Heart left ventricle (tissue), 16 donors: ENCODE data around the gene RNASET2. TPM values are rescaled to one million over a fixed set of nuclear protein-coding genes. Genes with fewer than 3 reads are reported as not detected.
A peak's percentile ranks its signal among the peaks of the same experiment; 100 is the strongest.

Source experiments
- ATAC-seq, 4 donors: fragments of 200-7000 bp; cut with Tn5 transposase; one replicate each; pipeline ENCODE4 v1.9.1; 2020 to 2022; ENCODE audit warnings: moderate library complexity in 4 of 4, mild to moderate bottlenecking in 3 of 4, moderate number of reproducible peaks in 1 of 4
- DNase-seq, 5 donors: peaks; one replicate each; pipeline ENCODE4 v3.0.0-alpha.2; 2020
- H3K27ac ChIP-seq, 12 donors: fragments of 200-600 bp; sonication (generic) in 4 of 12; one replicate each; pipeline versions ENCODE4 v1.5.0 to v1.8.0; 2016 to 2022; ENCODE audit warnings: mild to moderate bottlenecking in 2 of 12
- H3K27me3 ChIP-seq, 9 donors: fragments of 200-600 bp; sonication (generic) in 2 of 9; one replicate each; pipeline versions ENCODE4 v1.5.1 to v1.8.0; 2016 to 2022; ENCODE audit warnings: mild to moderate bottlenecking in 3 of 9
- H3K36me3 ChIP-seq, 9 donors: fragments of 200-600 bp; sonication (generic) in 2 of 9; one replicate each; pipeline versions ENCODE4 v1.5.0 to v1.8.0; 2018 to 2022; ENCODE audit warnings: mild to moderate bottlenecking in 2 of 9
- H3K4me1 ChIP-seq, 12 donors: fragments of 200-600 bp; sonication (generic) in 4 of 12; one replicate each; pipeline versions ENCODE4 v1.5.0 to v1.8.0; 2016 to 2022; ENCODE audit warnings: mild to moderate bottlenecking in 3 of 12
- H3K4me3 ChIP-seq, 12 donors: fragments of 200-600 bp; sonication (generic) in 4 of 12; one replicate each; pipeline versions ENCODE4 v1.5.0 to v1.8.0; 2017 to 2022; ENCODE audit warnings: mild to moderate bottlenecking in 9 of 12, moderate library complexity in 4 of 12
- H3K9me3 ChIP-seq, 12 donors: fragments of 200-600 bp; sonication (generic) in 4 of 12; one replicate each; pipeline versions ENCODE4 v1.5.0 to v1.8.0; 2016 to 2022; ENCODE audit warnings: mild to moderate bottlenecking in 1 of 12
- CTCF ChIP-seq, 12 donors: fragments of 200-600 bp; sonication (generic) in 4 of 12; IDR thresholded peaks; one replicate each; pipeline versions ENCODE4 v1.5.0 to v1.8.0; 2018 to 2022; ENCODE audit warnings: antibody characterized with exemption in 12 of 12, mild to moderate bottlenecking in 5 of 12
- POLR2A ChIP-seq, 2 donors: fragments of 450-650 bp; IDR thresholded peaks; one replicate each; pipeline ENCODE4 v1.6.1; 2017; ENCODE audit warnings: antibody characterized with exemption in 2 of 2, mild to moderate bottlenecking in 2 of 2, moderate library complexity in 2 of 2
- WGBS, 4 donors: extraction: QIAGEN DNeasy Blood & Tissue Kit in 2 of 4; methylation state at CpG; one replicate each; pipeline versions ENCODE4 v1.1.5 to v1.1.7; 2013 to 2018; 5-methylcytosine and 5-hydroxymethylcytosine counted together
- intact Hi-C, 10 donors: fragments of 100-400 bp; cut with DNase I; formaldehyde crosslinking; loops; one replicate each; pipeline versions ENCODE4 v1.11.1 to v1.14.2; 2022
- polyA plus RNA-seq, 2 donors: library from polyadenylated mRNA; stranded (reverse); fragments of 200-250 nt; gene quantifications; one replicate each; pipeline ENCODE4 v1.2.3, GENCODE V29; 2013
- total RNA-seq, 9 donors: library from RNA; depleted of rRNA in 2 of 9; stranded (reverse); fragments of >200 nt in 2 of 9; fragmentation: NEBNext Ultra II Directional in 3 of 9; extraction: Animal tissue kit (Norgen Biotek cat#: 25700) in 3 of 9; gene quantifications; one replicate each; pipeline versions ENCODE4 v1.1.0 to v1.2.4, GENCODE V29; 2016 to 2023
- donor health status: ischemic (EF 13 %, LVEDD 7.1; RV severe dilation, severe dysfunction).
- donor health status: healthy with polysubstance abuse.
- donor health status: DM: no; HTN: yes; CAD: no.
- donor health status: DM: no; HTN: no; CAD: no.
- donor health status: ischemic (EF 25% LVEDD 6.9; RV normal size, moderate dysfunction).
- donor health status: ischemic (EF 25% LVEDD 5.7; RV mildly dilated, moderate dysfunction).
- donor health status: healthy.
- donor health status: DM: yes; HTN: yes; CAD: no.
- donor health status: ischemic (EF 35%, LVEDD 5.7; RV mildly dilated, moderate dysfunction).
- donor health status: nonischemic (EF 11% LVEDD 7.7; RV severe dilation, severe dysfunction).
- donor health status: DM: yes; HTN: yes; CAD: no.
- donor health status: PGD.
- donor health status: ischemic (EF 29% LVEDD 5.4; RV normal size, mild dysfunction).
- donor health status: nonischemic (EF 23%, LVEDD 6.1; RV moderate dilation, normal function).

Gene RNASET2
- total and polyA plus RNA-seq, 11 donors = 5.7 to 76.0 (median 13.5) TPM

GRCh38 chr6:166997768-166998255 lies 41.5 kb upstream of the RNASET2 start:
- 5 to 9% (median 5%) methylated on average over 17 to 38 of the region's 38 CpGs for WGBS, 4 donors
- Histone ChIP-seq H3K27ac (peak overlapping the region in 5 of 12 donors; percentile 16 to 83 (median 52)), H3K27me3 (no peaks in the 10 kb centered on the region), H3K4me1 (peaks cover 0 to 26% (median 14%) of the 10 kb centered on the region in 12 donors), H3K36me3 (peaks cover 0 to 9% (median 0%) of the 10 kb centered on the region in 9 donors), H3K4me3 (peak overlapping the region; percentile 64 to 99 (median 94)), H3K9me3 (no peaks in the 10 kb centered on the region)
- intact Hi-C loops = loop anchor here (1.0 to 10.0 kb wide), 8 partner anchors 41 to 616 kb away; partner anchors contain the start of genes RNASET2 (in 3 of the 10) and MPC1 (in 1 of the 10)
- peak in 4 of 5 donors; percentile 37 to 57 (median 40) for DNase-seq
- TF ChIP-seq CTCF (IDR thresholded peaks at IDR 0.05) (peak in 9 of 12 donors; percentile 15 to 55 (median 42)), POLR2A (IDR thresholded peaks at IDR 0.05) (no peak)
- peak in 2 of 4 donors; percentile 21 to 32 for ATAC-seq

GRCh38 chr6:166997348-166997747 lies 41.0 kb upstream of the RNASET2 start:
- DNase-seq (no peak), ATAC-seq (no peak)
- intact Hi-C loops = loop anchor here (1.0 to 10.0 kb wide), 7 partner anchors 40 to 615 kb away; partner anchors contain the start of genes RNASET2 (in 2 of the 10) and MPC1 (in 1 of the 10)
- Histone ChIP-seq H3K27ac (peak overlapping the region in 1 of 12 donors; percentile 83), H3K27me3 (no peaks in the 10 kb centered on the region), H3K9me3 (no peaks in the 10 kb centered on the region), H3K4me1 (peaks cover 0 to 26% (median 14%) of the 10 kb centered on the region in 12 donors), H3K36me3 (peaks cover 0 to 5% (median 0%) of the 10 kb centered on the region in 9 donors), H3K4me3 (peak overlapping the region in 8 of 12 donors; percentile 64 to 99 (median 94))
- TF ChIP-seq POLR2A (IDR thresholded peaks at IDR 0.05) = no peak
- no peak for TF ChIP-seq CTCF (IDR thresholded peaks at IDR 0.05)
- 80 to 90% (median 85%) methylated on average over 3 of the region's 3 CpGs for WGBS, 4 donors

DNA sequence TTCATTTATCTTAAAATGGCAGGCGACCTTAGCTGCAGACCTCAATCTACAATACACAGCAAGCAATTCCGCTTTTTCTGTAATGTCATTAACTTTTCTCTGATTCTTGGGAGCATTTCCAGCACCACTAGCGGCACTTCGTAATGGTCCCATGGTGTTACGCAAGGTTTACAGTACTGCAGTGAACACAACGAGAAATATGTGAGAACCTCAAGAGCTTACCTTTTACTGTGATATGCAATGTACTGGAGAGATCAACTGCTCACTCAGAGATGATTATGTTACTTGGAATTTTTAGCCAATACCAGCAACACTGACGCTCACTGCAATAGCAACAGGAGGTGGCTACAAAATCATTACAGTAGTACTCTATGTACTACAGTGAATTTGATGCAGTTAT lies 40.1 kb upstream of the RNASET2 start:
- Histone ChIP-seq H3K36me3 (no peaks in the 10 kb centered on the region), H3K4me1 (peaks cover 0 to 26% (median 14%) of the 10 kb centered on the region in 12 donors), H3K27me3 (no peaks in the 10 kb centered on the region), H3K9me3 (no peaks in the 10 kb centered on the region), H3K27ac (no peak overlapping the region), H3K4me3 (no peak overlapping the region)
- WGBS, 4 donors = 95 to 99% (median 96%) methylated on average over 7 of the region's 7 CpGs
- DNase-seq (no peak), ATAC-seq (no peak)
- no peak for TF ChIP-seq CTCF (IDR thresholded peaks at IDR 0.05)
- TF ChIP-seq POLR2A (IDR thresholded peaks at IDR 0.05) = no peak
- intact Hi-C loops = loop anchor here in 9 of 10 donors (2.0 to 10.0 kb wide), 6 partner anchors 39 to 614 kb away; partner anchors contain the start of genes RNASET2 (in 2 of the 9) and MPC1 (in 1 of the 9)

- WGBS, 4 donors = 52 to 61% (median 55%) methylated on average over 10 of the region's 10 CpGs
- Histone ChIP-seq H3K27ac (no peak overlapping the region), H3K4me3 (no peak overlapping the region), H3K9me3 (no peaks in the 10 kb centered on the region), H3K27me3 (no peaks in the 10 kb centered on the region), H3K4me1 (no peaks in the 10 kb centered on the region), H3K36me3 (no peaks in the 10 kb centered on the region)
- intact Hi-C loops = loop anchor here in 9 of 10 donors (1.0 to 10.0 kb wide), 7 partner anchors 155 to 215 kb away; no protein-coding TSS in a partner anchor
- DNase-seq (peak in 1 of 5 donors; percentile 21), ATAC-seq (peak in 2 of 4 donors; percentile 34 to 47)
- TF ChIP-seq POLR2A (IDR thresholded peaks at IDR 0.05) = no peak
- peak in 11 of 12 donors; percentile 28 to 69 (median 43) for TF ChIP-seq CTCF (IDR thresholded peaks at IDR 0.05)
Observed at GRCh38 chr6:166989427-166990032, 33.2 kb upstream of the RNASET2 start.
